ENCODE data around the gene LGMN.

Gene LGMN

DNA sequence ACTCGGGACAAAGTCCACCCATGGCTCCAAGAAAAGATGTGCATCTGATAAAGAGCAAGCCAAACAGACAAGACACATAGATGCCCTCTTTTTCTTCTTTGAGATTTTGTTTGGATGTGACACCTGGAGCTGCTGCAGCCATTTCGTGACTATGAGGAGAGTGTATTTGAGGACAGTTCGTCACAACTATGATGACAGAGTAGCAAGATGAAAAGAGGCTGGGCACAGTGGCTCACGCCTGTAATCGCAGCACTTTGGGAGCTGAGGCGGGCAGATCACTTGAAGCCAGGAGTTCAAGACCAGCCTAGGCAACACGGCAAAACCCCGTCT is 21.5 kb downstream of the LGMN start:
- TF ChIP-seq, protein P1, sequence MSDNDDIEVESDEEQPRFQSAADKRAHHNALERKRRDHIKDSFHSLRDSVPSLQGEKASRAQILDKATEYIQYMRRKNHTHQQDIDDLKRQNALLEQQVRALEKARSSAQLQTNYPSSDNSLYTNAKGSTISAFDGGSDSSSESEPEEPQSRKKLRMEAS (IDR thresholded peaks at IDR 0.05), result no peak
- TF ChIP-seq, protein P2, sequence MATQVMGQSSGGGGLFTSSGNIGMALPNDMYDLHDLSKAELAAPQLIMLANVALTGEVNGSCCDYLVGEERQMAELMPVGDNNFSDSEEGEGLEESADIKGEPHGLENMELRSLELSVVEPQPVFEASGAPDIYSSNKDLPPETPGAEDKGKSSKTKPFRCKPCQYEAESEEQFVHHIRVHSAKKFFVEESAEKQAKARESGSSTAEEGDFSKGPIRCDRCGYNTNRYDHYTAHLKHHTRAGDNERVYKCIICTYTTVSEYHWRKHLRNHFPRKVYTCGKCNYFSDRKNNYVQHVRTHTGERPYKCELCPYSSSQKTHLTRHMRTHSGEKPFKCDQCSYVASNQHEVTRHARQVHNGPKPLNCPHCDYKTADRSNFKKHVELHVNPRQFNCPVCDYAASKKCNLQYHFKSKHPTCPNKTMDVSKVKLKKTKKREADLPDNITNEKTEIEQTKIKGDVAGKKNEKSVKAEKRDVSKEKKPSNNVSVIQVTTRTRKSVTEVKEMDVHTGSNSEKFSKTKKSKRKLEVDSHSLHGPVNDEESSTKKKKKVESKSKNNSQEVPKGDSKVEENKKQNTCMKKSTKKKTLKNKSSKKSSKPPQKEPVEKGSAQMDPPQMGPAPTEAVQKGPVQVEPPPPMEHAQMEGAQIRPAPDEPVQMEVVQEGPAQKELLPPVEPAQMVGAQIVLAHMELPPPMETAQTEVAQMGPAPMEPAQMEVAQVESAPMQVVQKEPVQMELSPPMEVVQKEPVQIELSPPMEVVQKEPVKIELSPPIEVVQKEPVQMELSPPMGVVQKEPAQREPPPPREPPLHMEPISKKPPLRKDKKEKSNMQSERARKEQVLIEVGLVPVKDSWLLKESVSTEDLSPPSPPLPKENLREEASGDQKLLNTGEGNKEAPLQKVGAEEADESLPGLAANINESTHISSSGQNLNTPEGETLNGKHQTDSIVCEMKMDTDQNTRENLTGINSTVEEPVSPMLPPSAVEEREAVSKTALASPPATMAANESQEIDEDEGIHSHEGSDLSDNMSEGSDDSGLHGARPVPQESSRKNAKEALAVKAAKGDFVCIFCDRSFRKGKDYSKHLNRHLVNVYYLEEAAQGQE (IDR thresholded peaks at IDR 0.05; ENCODE audit: low read depth), result no peak
- TF ChIP-seq CREB1 (IDR thresholded peaks at IDR 0.05; ENCODE audit: low read depth) (no peak), USF1 (IDR thresholded peaks at IDR 0.05) (no peak), TEAD4 (IDR thresholded peaks at IDR 0.05) (no peak), YY1 (IDR thresholded peaks at IDR 0.05; ENCODE audit: low read depth) (no peak), TAF1 (IDR thresholded peaks at IDR 0.05; ENCODE audit: low read depth) (no peak), EGR1 (IDR thresholded peaks at IDR 0.05) (no peak), RAD21 (IDR thresholded peaks at IDR 0.05; ENCODE audit: low read depth) (no peak), NFIC (IDR thresholded peaks at IDR 0.05) (no peak), FOXM1 (IDR thresholded peaks at IDR 0.05; ENCODE audit: borderline replicate concordance, low read depth) (no peak), CEBPB (IDR thresholded peaks at IDR 0.05) (no peak), EP300 (IDR thresholded peaks at IDR 0.05; ENCODE audit: borderline replicate concordance) (no peak), ZBTB7A (IDR thresholded peaks at IDR 0.05; ENCODE audit: low read depth) (no peak), TCF12 (IDR thresholded peaks at IDR 0.05; ENCODE audit: low read depth) (no peak)

DNA sequence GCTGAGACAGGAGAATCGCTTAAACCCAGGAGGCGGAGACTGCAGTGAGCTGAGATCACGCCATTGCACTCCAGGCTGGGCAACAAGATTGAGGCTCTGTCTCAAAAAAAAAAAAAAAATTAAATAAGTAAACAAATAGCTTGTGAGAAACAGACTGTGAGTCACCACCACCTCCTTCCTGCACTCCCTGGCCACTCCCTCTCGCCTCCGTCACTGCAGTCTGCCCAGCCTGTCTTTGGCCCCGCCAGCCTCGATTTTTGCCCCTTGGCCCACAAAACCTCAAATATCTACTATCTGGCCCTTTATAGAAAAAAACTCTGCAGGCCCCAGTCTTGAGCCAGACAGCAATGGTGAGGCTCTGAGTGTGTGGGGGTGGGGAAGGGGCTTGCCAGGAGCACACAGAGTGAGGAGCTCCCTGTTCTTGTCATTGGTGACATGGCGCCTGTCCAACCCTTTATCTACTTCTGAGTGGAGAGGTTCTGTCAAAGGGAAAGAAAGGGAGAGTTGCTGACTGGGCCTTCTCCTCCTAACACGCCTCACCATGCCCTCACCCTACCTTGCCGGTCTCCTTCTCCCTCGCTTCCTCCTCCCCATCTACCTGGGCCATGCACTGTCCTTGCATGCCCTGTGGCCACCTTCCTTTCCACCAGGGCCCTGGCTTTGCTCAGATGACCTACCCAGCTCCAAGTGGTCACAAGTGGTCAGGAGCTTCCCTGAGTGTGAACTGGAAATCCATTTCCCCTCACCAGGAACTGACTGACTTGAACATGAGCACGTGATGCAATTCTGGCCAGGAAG is 22.1 kb downstream of the LGMN start:
- TF ChIP-seq CEBPB (IDR thresholded peaks at IDR 0.05) (no peak), TAF1 (IDR thresholded peaks at IDR 0.05; ENCODE audit: low read depth) (no peak), YY1 (IDR thresholded peaks at IDR 0.05; ENCODE audit: low read depth) (no peak), CREB1 (IDR thresholded peaks at IDR 0.05; ENCODE audit: low read depth) (no peak), EGR1 (IDR thresholded peaks at IDR 0.05) (no peak), USF1 (IDR thresholded peaks at IDR 0.05) (no peak), NFIC (IDR thresholded peaks at IDR 0.05) (no peak), TEAD4 (IDR thresholded peaks at IDR 0.05) (no peak), ZBTB7A (IDR thresholded peaks at IDR 0.05; ENCODE audit: low read depth) (no peak), EP300 (IDR thresholded peaks at IDR 0.05; ENCODE audit: borderline replicate concordance) (no peak), RAD21 (IDR thresholded peaks at IDR 0.05; ENCODE audit: low read depth) (no peak), FOXM1 (IDR thresholded peaks at IDR 0.05; ENCODE audit: borderline replicate concordance, low read depth) (no peak), TCF12 (IDR thresholded peaks at IDR 0.05; ENCODE audit: low read depth) (no peak)
- TF ChIP-seq, protein P2 (IDR thresholded peaks at IDR 0.05; ENCODE audit: low read depth), result no peak
- TF ChIP-seq, protein P1 (IDR thresholded peaks at IDR 0.05), result no peak

- TF ChIP-seq ZBTB7A (IDR thresholded peaks at IDR 0.05; ENCODE audit: low read depth), result no peak
- TF ChIP-seq NFIC (IDR thresholded peaks at IDR 0.05), result no peak
- no peak for TF ChIP-seq EGR1 (IDR thresholded peaks at IDR 0.05)
- no peak for TF ChIP-seq TCF12 (IDR thresholded peaks at IDR 0.05; ENCODE audit: low read depth)
- no peak for TF ChIP-seq FOXM1 (IDR thresholded peaks at IDR 0.05; ENCODE audit: borderline replicate concordance, low read depth)
- TF ChIP-seq, protein P2 (IDR thresholded peaks at IDR 0.05; ENCODE audit: low read depth), result no peak
Measured at GRCh38 chr14:92724516-92725340, 23.7 kb downstream of the LGMN start.

All from Ishikawa (cell line).